WTC11 (cell line): ENCODE results near the gene KCNIP1. TPM values are rescaled to one million over a fixed set of nuclear protein-coding genes. Genes with fewer than 3 reads are reported as not detected.

ENCODE experiments used
- ATAC-seq: fragments of 200-7000 bp; cut with Tn5 transposase; 2 replicates; pipeline ENCODE4 v1.10.0; 2021; ENCODE audit warnings: mild to moderate bottlenecking, moderate library complexity
- CTCF ChIA-PET: fragments of 300-600 bp; sonication (Branson Sonifier 250); formaldehyde crosslinking; loops from one replicate; lab custom pipeline; 2021; ENCODE audit warnings: antibody characterized with exemption; lab: Charles Lee
- POLR2A ChIA-PET: fragments of 350-600 bp; sonication (Branson Sonifier 250); formaldehyde crosslinking; loops from one replicate; lab custom pipeline; 2021; ENCODE audit warnings: antibody characterized with exemption; lab: Charles Lee
- DNase-seq: peaks from one replicate; pipeline ENCODE4 v3.0.0; 2021; ENCODE audit warnings: low spot score
- H3K27ac Mint-ChIP-seq: 2 replicates; pipeline ENCODE4 v1.8.0; 2021; ENCODE audit warnings: mixed read lengths
- H3K27me3 Mint-ChIP-seq: 2 replicates; pipeline ENCODE4 v1.8.0; 2021; ENCODE audit warnings: low read depth, mild to moderate bottlenecking, moderate library complexity, mixed read lengths
- H3K36me3 Mint-ChIP-seq: 2 replicates; pipeline ENCODE4 v1.8.0; 2021; ENCODE audit warnings: mixed read lengths
- H3K4me1 Mint-ChIP-seq: 2 replicates; pipeline ENCODE4 v1.8.0; 2022; ENCODE audit warnings: mixed read lengths
- H3K4me3 Mint-ChIP-seq: 2 replicates; pipeline ENCODE4 v1.8.0; 2021; ENCODE audit warnings: mild to moderate bottlenecking, moderate library complexity, mixed read lengths
- H3K9me3 Mint-ChIP-seq: 2 replicates; pipeline ENCODE4 v1.8.0; 2021; ENCODE audit warnings: mixed read lengths
- ATF1 ChIP-seq: sonication (generic); formaldehyde crosslinking; IDR thresholded peaks from 2 replicates; pipeline ENCODE4 v1.8.1; 2023; ENCODE audit warnings: mild to moderate bottlenecking, moderate library complexity, missing genetic modification reagents
- ATF6 ChIP-seq: sonication (generic); formaldehyde crosslinking; IDR thresholded peaks from 2 replicates; pipeline ENCODE4 v1.8.1; 2023; ENCODE audit warnings: mild to moderate bottlenecking, missing genetic modification reagents
- CTCF ChIP-seq: fragments of 200-600 bp; IDR thresholded peaks from 2 replicates; pipeline ENCODE4 v1.8.0; 2022; ENCODE audit warnings: antibody characterized with exemption
- E2F4 ChIP-seq: sonication (generic); formaldehyde crosslinking; IDR thresholded peaks from 2 replicates; pipeline ENCODE4 v1.8.1; 2022; ENCODE audit warnings: low read depth, mild to moderate bottlenecking, moderate library complexity, missing genetic modification reagents, borderline replicate concordance
- EMX1 ChIP-seq: fragments of 250-450 bp; sonication (Bioruptor Pico); IDR thresholded peaks from 2 replicates; pipeline ENCODE4 v1.8.0; 2021; ENCODE audit warnings: mild to moderate bottlenecking
- GABPB1 ChIP-seq: sonication (generic); formaldehyde crosslinking; IDR thresholded peaks from 2 replicates; pipeline ENCODE4 v1.8.1; 2023; ENCODE audit warnings: mild to moderate bottlenecking, missing genetic modification reagents
- HMGXB4 ChIP-seq: sonication (generic); formaldehyde crosslinking; IDR thresholded peaks from 2 replicates; pipeline ENCODE4 v1.8.1; 2023; ENCODE audit warnings: mild to moderate bottlenecking, moderate library complexity, missing genetic modification reagents
- IRF1 ChIP-seq: sonication (generic); formaldehyde crosslinking; IDR thresholded peaks from 2 replicates; pipeline ENCODE4 v1.8.0; 2023; ENCODE audit warnings: missing genetic modification reagents
- JAZF1 ChIP-seq: fragments of 250-450 bp; sonication (Bioruptor Pico); IDR thresholded peaks from 2 replicates; pipeline ENCODE4 v1.9.0; 2021; ENCODE audit warnings: moderate library complexity, mild to moderate bottlenecking, inconsistent platforms
- JUN ChIP-seq: sonication (generic); formaldehyde crosslinking; IDR thresholded peaks from 2 replicates; pipeline ENCODE4 v1.8.0; 2023; ENCODE audit warnings: mild to moderate bottlenecking, missing genetic modification reagents
- MAX ChIP-seq: sonication (generic); formaldehyde crosslinking; IDR thresholded peaks from 2 replicates; pipeline ENCODE4 v1.8.0; 2022; ENCODE audit warnings: mild to moderate bottlenecking, missing genetic modification reagents
- MXD4 ChIP-seq: fragments of 250-450 bp; sonication (Bioruptor Pico); IDR thresholded peaks from 2 replicates; pipeline ENCODE4 v1.8.0; 2021; ENCODE audit warnings: mild to moderate bottlenecking, moderate library complexity, borderline replicate concordance
- MYBL2 ChIP-seq: sonication (generic); formaldehyde crosslinking; IDR thresholded peaks from 2 replicates; pipeline ENCODE4 v1.8.1; 2023; ENCODE audit warnings: mild to moderate bottlenecking, moderate library complexity, missing genetic modification reagents
- NR3C1 ChIP-seq: sonication (generic); formaldehyde crosslinking; conservative IDR thresholded peaks from 2 replicates; pipeline ENCODE4 v1.8.1; 2023; ENCODE audit warnings: low read depth, mild to moderate bottlenecking, missing genetic modification reagents
- RORB ChIP-seq: fragments of 250-450 bp; sonication (Bioruptor Pico); IDR thresholded peaks from 2 replicates; pipeline ENCODE4 v1.9.0; 2021; ENCODE audit warnings: mild to moderate bottlenecking
- TP53 ChIP-seq: sonication (generic); formaldehyde crosslinking; IDR thresholded peaks from 2 replicates; pipeline ENCODE4 v1.8.1; 2023; ENCODE audit warnings: mild to moderate bottlenecking, missing genetic modification reagents
- ZBTB43 ChIP-seq: sonication (generic); formaldehyde crosslinking; IDR thresholded peaks from 2 replicates; pipeline ENCODE4 v1.8.1; 2023; ENCODE audit warnings: mild to moderate bottlenecking, missing genetic modification reagents
- ZMAT4 ChIP-seq: fragments of 250-450 bp; sonication (Bioruptor Pico); IDR thresholded peaks from 2 replicates; pipeline ENCODE4 v1.9.0; 2021; ENCODE audit warnings: mild to moderate bottlenecking
- ZNF121 ChIP-seq: sonication (generic); formaldehyde crosslinking; IDR thresholded peaks from 2 replicates; pipeline ENCODE4 v1.8.0; 2023; ENCODE audit warnings: missing genetic modification reagents
- ZNF317 ChIP-seq: sonication (generic); formaldehyde crosslinking; IDR thresholded peaks from 2 replicates; pipeline ENCODE4 v1.8.1; 2023; ENCODE audit warnings: low read depth, mild to moderate bottlenecking, moderate library complexity, missing genetic modification reagents, borderline replicate concordance
- ZNF512 ChIP-seq: sonication (generic); formaldehyde crosslinking; IDR thresholded peaks from 2 replicates; pipeline ENCODE4 v1.8.1; 2022; ENCODE audit warnings: missing genetic modification reagents, borderline replicate concordance
- ZNF671 ChIP-seq: fragments of 250-450 bp; sonication (Bioruptor Pico); IDR thresholded peaks from 2 replicates; pipeline ENCODE4 v1.8.0; 2021; ENCODE audit warnings: mild to moderate bottlenecking
- total RNA-seq: library from RNA; stranded (reverse); gene quantifications from 3 replicates; pipeline ENCODE4 v1.2.3, GENCODE V29; 2021

Gene KCNIP1
- total RNA-seq, 1 experiment from 2014 or later: 0.59 TPM

- Mint-ChIP-seq H3K4me1 (peaks cover 14% of the 10 kb centered on the region), H3K27ac (no peak overlapping the region), H3K36me3 (no peaks in the 10 kb centered on the region), H3K9me3 (no peaks in the 10 kb centered on the region), H3K4me3 (no peak overlapping the region), H3K27me3 (no peaks in the 10 kb centered on the region; the same call in 1 of the 2 replicates)
- no peak for TF ChIP-seq MYBL2 (CRISPR knock-in tag)
- TF ChIP-seq E2F4 (CRISPR knock-in tag): no peak
- no peak for TF ChIP-seq JUN (CRISPR knock-in tag)
- no peak for TF ChIP-seq ATF6 (CRISPR knock-in tag)
- no peak for TF ChIP-seq EMX1 (CRISPR knock-in tag)
- TF ChIP-seq ZNF671 (CRISPR knock-in tag): no peak
- TF ChIP-seq MAX: no peak
- ChIA-PET POLR2A (no interaction called here), CTCF (interaction anchor here (1.3 to 1.4 kb wide), 2 partner anchors 13 to 148 kb away, joined by 3 to 6 read pairs; no protein-coding TSS in a partner anchor)
- DNase-seq (no peak), ATAC-seq (no peak)
Measured at GRCh38 chr5:170569101-170569500, 65.3 kb downstream of the KCNIP1 start.

GRCh38 chr5:170570476-170570875 lies 66.7 kb downstream of the KCNIP1 start:
- ATAC-seq: no peak

More at GRCh38 chr5:170570476-170570875, 66.7 kb downstream of the KCNIP1 start:
- Mint-ChIP-seq H3K9me3 (peaks cover under 1% of the 10 kb centered on the region), H3K4me1 (peaks cover 14% of the 10 kb centered on the region), H3K4me3 (no peak overlapping the region), H3K27me3 (no peaks in the 10 kb centered on the region; the same call in 1 of the 2 replicates), H3K27ac (no peak overlapping the region), H3K36me3 (no peaks in the 10 kb centered on the region)
- ChIA-PET CTCF (interaction anchor here (1.2 to 1.5 kb wide), 2 partner anchors 55 to 61 kb away, joined by 3 to 5 read pairs; no protein-coding TSS in a partner anchor), POLR2A (no interaction called here)
- DNase-seq: no peak
- TF ChIP-seq MAX (no peak), NR3C1 (CRISPR knock-in tag) (no peak), TP53 (CRISPR knock-in tag) (no peak), ZBTB43 (CRISPR knock-in tag) (no peak), ZMAT4 (CRISPR knock-in tag) (no peak), CTCF (no peak), IRF1 (CRISPR knock-in tag) (no peak), ZNF121 (CRISPR knock-in tag) (no peak), GABPB1 (no peak), HMGXB4 (CRISPR knock-in tag) (no peak), ZNF512 (CRISPR knock-in tag) (no peak), ZNF317 (CRISPR knock-in tag) (no peak), EMX1 (CRISPR knock-in tag) (no peak), RORB (CRISPR knock-in tag) (no peak), ATF1 (CRISPR knock-in tag) (no peak), JAZF1 (no peak), MXD4 (no peak)
